Lower leg skin (tissue), 3 donors: Measurements from ENCODE around the gene PTOV1.
"Not testable (repeated sequence)": the region's sequence is repeated elsewhere in the genome, so short reads cannot be mapped to it uniquely, and the experiment has no call there.

Source experiments
- POLR2A ChIP-seq, 2 donors: fragments of 450-650 bp; IDR thresholded peaks; one replicate each; pipeline ENCODE4 v1.6.1; 2016 to 2017; ENCODE audit warnings: antibody characterized with exemption in 2 of 2, mild to moderate bottlenecking in 1 of 2, moderate library complexity in 1 of 2
- TF ChIP-seq, protein P1 (sequence below), 3 donors: fragments of 450-650 bp; IDR thresholded peaks; one replicate each; pipeline ENCODE4 v1.5.1; 2016; ENCODE audit warnings: antibody characterized with exemption in 3 of 3, mild to moderate bottlenecking in 3 of 3, moderate library complexity in 2 of 3

- TF ChIP-seq, protein P1, sequence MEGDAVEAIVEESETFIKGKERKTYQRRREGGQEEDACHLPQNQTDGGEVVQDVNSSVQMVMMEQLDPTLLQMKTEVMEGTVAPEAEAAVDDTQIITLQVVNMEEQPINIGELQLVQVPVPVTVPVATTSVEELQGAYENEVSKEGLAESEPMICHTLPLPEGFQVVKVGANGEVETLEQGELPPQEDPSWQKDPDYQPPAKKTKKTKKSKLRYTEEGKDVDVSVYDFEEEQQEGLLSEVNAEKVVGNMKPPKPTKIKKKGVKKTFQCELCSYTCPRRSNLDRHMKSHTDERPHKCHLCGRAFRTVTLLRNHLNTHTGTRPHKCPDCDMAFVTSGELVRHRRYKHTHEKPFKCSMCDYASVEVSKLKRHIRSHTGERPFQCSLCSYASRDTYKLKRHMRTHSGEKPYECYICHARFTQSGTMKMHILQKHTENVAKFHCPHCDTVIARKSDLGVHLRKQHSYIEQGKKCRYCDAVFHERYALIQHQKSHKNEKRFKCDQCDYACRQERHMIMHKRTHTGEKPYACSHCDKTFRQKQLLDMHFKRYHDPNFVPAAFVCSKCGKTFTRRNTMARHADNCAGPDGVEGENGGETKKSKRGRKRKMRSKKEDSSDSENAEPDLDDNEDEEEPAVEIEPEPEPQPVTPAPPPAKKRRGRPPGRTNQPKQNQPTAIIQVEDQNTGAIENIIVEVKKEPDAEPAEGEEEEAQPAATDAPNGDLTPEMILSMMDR (IDR thresholded peaks at IDR 0.05) = not testable (repeated sequence)
- TF ChIP-seq POLR2A (IDR thresholded peaks at IDR 0.05) = not testable (repeated sequence)
These were observed 31.4 kb upstream of the PTOV1 start for GRCh38 chr19:49819452-49820115.
